ENCODE data around the gene KCNE1.

DNA sequence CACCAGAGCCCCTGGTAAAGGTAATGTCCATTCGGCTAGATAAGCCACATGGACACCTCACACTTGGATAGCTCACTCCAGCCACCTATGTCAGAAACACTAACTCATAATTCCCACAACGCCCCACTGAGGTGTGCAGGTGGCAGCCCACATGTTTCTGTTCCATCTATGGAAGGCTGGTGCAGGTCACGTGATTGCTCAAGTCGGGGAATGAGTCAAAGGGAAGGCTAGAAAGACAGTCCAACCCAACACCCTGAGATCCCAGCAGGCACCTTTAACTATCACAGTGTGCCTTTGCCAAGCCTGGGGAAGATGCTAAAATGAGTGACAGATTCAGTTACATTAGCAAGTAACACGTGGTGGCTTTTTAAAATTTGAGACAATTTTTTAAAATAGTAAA lies 45.3 kb upstream of the KCNE1 start:
- TF ChIP-seq RAD21 (IDR thresholded peaks at IDR 0.05; ENCODE audit: insufficient read depth, low read depth, low read length) (no peak), TAF1 (IDR thresholded peaks at IDR 0.05; ENCODE audit: borderline replicate concordance, low read depth, low read length) (no peak), EZH2 (IDR thresholded peaks at IDR 0.05; ENCODE audit: borderline replicate concordance, control insufficient read depth, low read depth, low read length) (no peak), STAT3 (IDR thresholded peaks at IDR 0.05; ENCODE audit: low read depth, low read length) (no peak), BACH1 (IDR thresholded peaks at IDR 0.05; ENCODE audit: borderline replicate concordance) (no peak)
- TF ChIP-seq, protein P1, sequence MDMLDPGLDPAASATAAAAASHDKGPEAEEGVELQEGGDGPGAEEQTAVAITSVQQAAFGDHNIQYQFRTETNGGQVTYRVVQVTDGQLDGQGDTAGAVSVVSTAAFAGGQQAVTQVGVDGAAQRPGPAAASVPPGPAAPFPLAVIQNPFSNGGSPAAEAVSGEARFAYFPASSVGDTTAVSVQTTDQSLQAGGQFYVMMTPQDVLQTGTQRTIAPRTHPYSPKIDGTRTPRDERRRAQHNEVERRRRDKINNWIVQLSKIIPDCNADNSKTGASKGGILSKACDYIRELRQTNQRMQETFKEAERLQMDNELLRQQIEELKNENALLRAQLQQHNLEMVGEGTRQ (IDR thresholded peaks at IDR 0.05; ENCODE audit: borderline replicate concordance, low read depth, low read length), result no peak

Measured in GM12878 (cell line).